GM23248 (cell line): ENCODE measurements around the gene ARPC4. TPM values are rescaled to one million over a fixed set of nuclear protein-coding genes. Genes with fewer than 3 reads are reported as not detected.
A peak's percentile ranks its signal among the peaks of the same experiment; 100 is the strongest.

ENCODE experiments used
- DNase-seq: peaks from one replicate; pipeline ENCODE4 v3.0.0-alpha.2; 2015
- H2AFZ ChIP-seq: fragments of 200-600 bp; sonication (generic); 2 replicates; pipeline ENCODE4 v1.6.1; 2016; ENCODE audit warnings: antibody characterized with exemption
- H3F3A ChIP-seq: fragments of 200-600 bp; sonication (generic); 2 replicates; pipeline ENCODE4 v1.6.1; 2016; ENCODE audit warnings: mild to moderate bottlenecking, antibody characterized with exemption, mixed run types; ENCODE audit not compliant: insufficient read depth
- H3K27ac ChIP-seq: fragments of 200-600 bp; sonication (generic); 2 replicates; pipeline ENCODE4 v1.5.1; 2016; ENCODE audit warnings: mild to moderate bottlenecking
- H3K27me3 ChIP-seq: fragments of 200-600 bp; sonication (generic); replicated peaks from 2 replicates; pipeline ENCODE4 v1.6.1; 2016; ENCODE audit warnings: mild to moderate bottlenecking; ENCODE audit not compliant: insufficient read depth
- H3K36me3 ChIP-seq: fragments of 200-600 bp; sonication (generic); 2 replicates; pipeline ENCODE4 v1.6.1; 2016; ENCODE audit warnings: low read depth, mild to moderate bottlenecking
- H3K4me1 ChIP-seq: fragments of 200-600 bp; sonication (generic); 2 replicates; pipeline ENCODE4 v1.6.1; 2016; ENCODE audit warnings: mild to moderate bottlenecking; ENCODE audit not compliant: insufficient read depth
- H3K4me2 ChIP-seq: fragments of 200-600 bp; sonication (generic); one replicate; pipeline ENCODE4 v1.6.1; 2016; ENCODE audit warnings: mild to moderate bottlenecking; ENCODE audit not compliant: unreplicated experiment
- H3K4me3 ChIP-seq: fragments of 200-600 bp; sonication (generic); 2 replicates; pipeline ENCODE4 v1.5.1; 2016; ENCODE audit warnings: mild to moderate bottlenecking
- H3K79me2 ChIP-seq: fragments of 200-600 bp; sonication (generic); 2 replicates; pipeline ENCODE4 v1.6.1; 2016; ENCODE audit warnings: mild to moderate bottlenecking; ENCODE audit not compliant: insufficient read depth
- H3K9ac ChIP-seq: fragments of 200-600 bp; sonication (generic); 2 replicates; pipeline ENCODE4 v1.6.1; 2016; ENCODE audit warnings: mild to moderate bottlenecking
- H3K9me2 ChIP-seq: fragments of 200-600 bp; sonication (generic); 2 replicates; pipeline ENCODE4 v1.6.1; 2016; ENCODE audit warnings: mixed run types, mild to moderate bottlenecking, moderate library complexity; ENCODE audit not compliant: insufficient read depth
- H3K9me3 ChIP-seq: fragments of 200-600 bp; sonication (generic); one replicate; pipeline ENCODE4 v1.6.1; 2017; ENCODE audit warnings: low read depth
- H4K20me1 ChIP-seq: fragments of 200-600 bp; sonication (generic); 2 replicates; pipeline ENCODE4 v1.6.0; 2016; ENCODE audit not compliant: insufficient read depth
- EZH2 ChIP-seq: fragments of 200-600 bp; sonication (generic); IDR thresholded peaks from 2 replicates; pipeline ENCODE4 v1.6.1; 2018; ENCODE audit warnings: antibody characterized with exemption, mild to moderate bottlenecking; ENCODE audit not compliant: insufficient read depth, poor library complexity, severe bottlenecking
- EZH2phosphoT487 ChIP-seq: fragments of 200-600 bp; sonication (generic); IDR thresholded peaks from 2 replicates; pipeline ENCODE4 v1.6.1; 2018; ENCODE audit warnings: antibody characterized with exemption, moderate library complexity, mild to moderate bottlenecking, low read depth; ENCODE audit not compliant: insufficient read depth
- WGBS, 2 experiments: methylation state at CpG; one replicate each; pipeline ENCODE4 v1.1.6; 2015 to 2017; ENCODE audit warnings: low lambda C conversion rate in 2 of 2, low coverage in 1 of 2; ENCODE audit errors: missing lambda C conversion rate in 2 of 2; 5-methylcytosine and 5-hydroxymethylcytosine counted together
- in situ Hi-C: fragments of 300-500 bp; cut with MboI; formaldehyde crosslinking; loops from 2 replicates; pipeline ENCODE4 v1.15.0; 2020
- polyA plus RNA-seq: library from polyadenylated mRNA; unstranded; fragments of >200 nt; fragmentation: Nextera tagmentation; extraction: Ambion mirVana; gene quantifications from 2 replicates; pipeline ENCODE4 v1.2.1, GENCODE V29; 2016
- total RNA-seq: library from RNA; depleted of rRNA; stranded (reverse); fragments of >200 nt; shearing (Covaris generic); gene quantifications from 2 replicates; pipeline ENCODE4 v1.2.3, GENCODE V29; 2014; rRNA removed

ARPC4 gene
- total RNA-seq (315 and 325 TPM in 2 replicates), polyA plus RNA-seq (182 and 190 TPM in 2 replicates)

- no peaks in the 10 kb centered on the region for H4K20me1 ChIP-seq
- WGBS, 2 experiments = 1% methylated on average over 45 to 60 of the region's 65 CpGs
- peaks cover 13% of the 10 kb centered on the region for H3K4me1 ChIP-seq
- peaks cover 5% of the 10 kb centered on the region for H3F3A ChIP-seq
- peak within 1 kb of the TSS; percentile 90 for H3K27ac ChIP-seq
- no peaks in the 10 kb centered on the region for H3K27me3 ChIP-seq
- peak within 1 kb of the TSS; percentile 99 for H3K4me3 ChIP-seq
- no peaks in the 10 kb centered on the region for H3K9me2 ChIP-seq
- H3K79me2 ChIP-seq = peaks cover 71% of the 10 kb centered on the region
- H2AFZ ChIP-seq = peak within 1 kb of the TSS; percentile 79
- peak; percentile 98 for DNase-seq
- in situ Hi-C loops = no loop called here
- H3K9me3 ChIP-seq = no peaks in the 10 kb centered on the region
- no peak for TF ChIP-seq EZH2
- no peak for TF ChIP-seq EZH2phosphoT487
- H3K9ac ChIP-seq = peak within 1 kb of the TSS; percentile 99
- peak within 1 kb of the TSS; percentile 97 for H3K4me2 ChIP-seq
- H3K36me3 ChIP-seq = peaks cover 13% of the 10 kb centered on the region
Observed at GRCh38 chr3:9792405-9793160, at the start of gene ARPC4, which contains the start of gene TADA3. ARPC4 (plus strand) TSS chr3:9793082; CDS start chr3:9793122, 40 bp downstream. TADA3 (minus strand) TSS chr3:9792473; CDS start chr3:9791466, 1,007 bp downstream.

- H3K79me2 ChIP-seq = peaks cover 15% of the 10 kb centered on the region
- no peaks in the 10 kb centered on the region for H3K27me3 ChIP-seq
- H3K9me3 ChIP-seq = no peaks in the 10 kb centered on the region
- DNase-seq = no peak
- no peaks in the 10 kb centered on the region for H4K20me1 ChIP-seq
- H3K27ac ChIP-seq = no peak overlapping the region
- TF ChIP-seq EZH2 (no peak), EZH2phosphoT487 (no peak)
- in situ Hi-C loops = no loop called here
- 0 out of 2 replicates have a peak, but pooled peaks cover 10% of the 10 kb centered on the region for H3K4me1 ChIP-seq
- no peak overlapping the region for H2AFZ ChIP-seq
- H3K36me3 ChIP-seq = peaks cover 59% of the 10 kb centered on the region
- WGBS, 2 experiments = 92 to 95% methylated on average over 18 of the region's 18 CpGs
- H3K4me3 ChIP-seq = no peak overlapping the region
- H3K4me2 ChIP-seq = no peak overlapping the region
- H3F3A ChIP-seq = peaks cover 15% of the 10 kb centered on the region
- H3K9me2 ChIP-seq = no peaks in the 10 kb centered on the region
- no peak overlapping the region for H3K9ac ChIP-seq
Observed at GRCh38 chr3:9743548-9743947, 49.3 kb upstream of the ARPC4 start.

DNA sequence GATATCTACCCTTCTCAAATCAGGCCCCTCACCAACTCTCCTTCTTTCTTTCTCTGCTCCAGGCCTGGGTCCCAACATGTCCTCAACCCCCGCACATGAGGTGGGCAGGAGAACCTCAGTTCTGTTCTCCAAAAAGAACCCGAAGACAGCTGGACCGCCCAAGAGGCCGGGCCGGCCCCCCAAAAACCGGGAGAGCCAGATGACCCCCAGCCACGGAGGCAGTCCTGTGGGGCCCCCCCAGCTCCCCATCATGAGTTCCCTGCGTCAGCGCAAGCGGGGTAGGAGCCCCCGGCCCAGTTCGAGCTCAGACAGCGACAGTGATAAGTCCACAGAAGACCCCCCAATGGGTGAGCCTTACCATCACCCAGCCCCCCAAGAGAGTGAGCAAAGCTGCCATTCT, 48.7 kb upstream of the ARPC4 start:
- no peaks in the 10 kb centered on the region for H3K9me2 ChIP-seq
- no peaks in the 10 kb centered on the region for H3K27me3 ChIP-seq
- in situ Hi-C loops = no loop called here
- DNase-seq = no peak
- no peak overlapping the region for H2AFZ ChIP-seq
- no peak overlapping the region for H3K4me2 ChIP-seq
- H3K79me2 ChIP-seq = peaks cover 9% of the 10 kb centered on the region; the same call in 1 of the 2 replicates
- TF ChIP-seq EZH2 (no peak), EZH2phosphoT487 (no peak)
- H3K9ac ChIP-seq = no peak overlapping the region
- no peak overlapping the region for H3K27ac ChIP-seq
- peaks cover 14% of the 10 kb centered on the region; the same call in 1 of the 2 replicates for H3K4me1 ChIP-seq
- WGBS, 2 experiments = 95 to 96% methylated on average over 5 to 13 of the region's 13 CpGs
- no peaks in the 10 kb centered on the region for H3K9me3 ChIP-seq
- peaks cover 59% of the 10 kb centered on the region for H3K36me3 ChIP-seq
- H3K4me3 ChIP-seq = no peak overlapping the region
- H3F3A ChIP-seq = peaks cover 21% of the 10 kb centered on the region
- H4K20me1 ChIP-seq = no peaks in the 10 kb centered on the region

GRCh38 chr3:9745521-9745920, 47.4 kb upstream of the ARPC4 start:
- in situ Hi-C loops = no loop called here
- TF ChIP-seq EZH2phosphoT487 (no peak), EZH2 (no peak)
- H3K79me2 ChIP-seq = peaks cover 4% of the 10 kb centered on the region

More at GRCh38 chr3:9745521-9745920, 47.4 kb upstream of the ARPC4 start:
- Histone ChIP-seq H3K27me3 (no peaks in the 10 kb centered on the region), H3K9me2 (no peaks in the 10 kb centered on the region), H3K27ac (no peak overlapping the region), H3K9ac (no peak overlapping the region), H3K4me1 (peaks cover 16% of the 10 kb centered on the region; the same call in 1 of the 2 replicates), H3F3A (peaks cover 24% of the 10 kb centered on the region), H4K20me1 (no peaks in the 10 kb centered on the region), H2AFZ (no peak overlapping the region), H3K9me3 (no peaks in the 10 kb centered on the region), H3K4me2 (no peak overlapping the region), H3K36me3 (peaks cover 48% of the 10 kb centered on the region; the same call in 1 of the 2 replicates), H3K4me3 (no peak overlapping the region)
- 85 to 90% methylated on average over 12 of the region's 12 CpGs for WGBS, 2 experiments
- no peak for DNase-seq
